Calu3 (cell line): ENCODE measurements around the gene ZCCHC13. TPM values are rescaled to one million over a fixed set of nuclear protein-coding genes. Genes with fewer than 3 reads are reported as not detected.

Source experiments
- BruUV-seq: library from RNA; stranded (reverse); fragments of 400-500 nt; replicated peaks from 2 replicates; lab custom pipeline; 2021; lab: Mats Ljungman, UMichigan
- CTCF ChIA-PET: fragments of 300-600 bp; sonication (Branson Sonifier 250); formaldehyde crosslinking; loops from one replicate; lab custom pipeline; 2022; ENCODE audit warnings: antibody characterized with exemption; lab: Charles Lee
- DNase-seq: peaks from one replicate; pipeline ENCODE4 v3.0.0; 2022
- H3K27ac Mint-ChIP-seq: one replicate; pipeline ENCODE4 v1.8.0; 2022; ENCODE audit warnings: mixed read lengths; ENCODE audit not compliant: unreplicated experiment
- H3K27me3 Mint-ChIP-seq: one replicate; pipeline ENCODE4 v1.8.0; 2022; ENCODE audit warnings: mixed read lengths; ENCODE audit not compliant: unreplicated experiment
- H3K36me3 Mint-ChIP-seq: one replicate; pipeline ENCODE4 v1.8.0; 2022; ENCODE audit warnings: mild to moderate bottlenecking, moderate library complexity, mixed read lengths; ENCODE audit not compliant: insufficient read depth, unreplicated experiment
- H3K4me1 Mint-ChIP-seq: one replicate; pipeline ENCODE4 v1.8.0; 2022; ENCODE audit warnings: mild to moderate bottlenecking, low read depth, mixed read lengths; ENCODE audit not compliant: unreplicated experiment
- H3K4me3 Mint-ChIP-seq: one replicate; pipeline ENCODE4 v1.8.0; 2022; ENCODE audit warnings: mild to moderate bottlenecking, low read depth, moderate library complexity, mixed read lengths; ENCODE audit not compliant: unreplicated experiment
- H3K9me3 Mint-ChIP-seq: one replicate; pipeline ENCODE4 v1.8.0; 2022; ENCODE audit warnings: low read depth, mixed read lengths; ENCODE audit not compliant: unreplicated experiment
- CTCF ChIP-seq: fragments of 200-600 bp; IDR thresholded peaks from one replicate; pipeline ENCODE4 v1.8.0; 2022; ENCODE audit warnings: antibody characterized with exemption; ENCODE audit not compliant: unreplicated experiment
- intact Hi-C: fragments of 100-400 bp; cut with micrococcal nuclease; formaldehyde crosslinking; loops from one replicate; pipeline ENCODE4 v1.10.0; 2022; ENCODE audit not compliant: unreplicated experiment
- total RNA-seq: library from RNA; stranded (reverse); gene quantifications from 2 replicates; pipeline ENCODE4 v1.2.3, GENCODE V29; 2022

The ZCCHC13 gene
- total RNA-seq, 1 experiment from 2014 or later = not detected

- no peaks in the 10 kb centered on the region for H3K4me1 Mint-ChIP-seq
- no peak overlapping the region for H3K4me3 Mint-ChIP-seq
- CTCF ChIA-PET = no interaction called here
- intact Hi-C loops = no loop called here
- TF ChIP-seq CTCF = no peak
- H3K9me3 Mint-ChIP-seq = no peaks in the 10 kb centered on the region
- DNase-seq = no peak
- no peak overlapping the region for H3K27ac Mint-ChIP-seq
- H3K27me3 Mint-ChIP-seq = no peaks in the 10 kb centered on the region
- BruUV-seq = no TSS peak
- peaks cover 20% of the 10 kb centered on the region for H3K36me3 Mint-ChIP-seq
Measured at GRCh38 chrX:74270393-74270792, 33.6 kb upstream of the ZCCHC13 start.

- no peak overlapping the region for H3K4me3 Mint-ChIP-seq
- intact Hi-C loops = no loop called here
- H3K27me3 Mint-ChIP-seq = no peaks in the 10 kb centered on the region
- no TSS peak for BruUV-seq
- no peaks in the 10 kb centered on the region for H3K4me1 Mint-ChIP-seq
- DNase-seq = no peak
- H3K27ac Mint-ChIP-seq = no peak overlapping the region
- CTCF ChIA-PET = no interaction called here
- H3K36me3 Mint-ChIP-seq = peaks cover 33% of the 10 kb centered on the region
- no peaks in the 10 kb centered on the region for H3K9me3 Mint-ChIP-seq
- no peak for TF ChIP-seq CTCF
Measured at GRCh38 chrX:74272230-74272629, 31.8 kb upstream of the ZCCHC13 start.

DNA sequence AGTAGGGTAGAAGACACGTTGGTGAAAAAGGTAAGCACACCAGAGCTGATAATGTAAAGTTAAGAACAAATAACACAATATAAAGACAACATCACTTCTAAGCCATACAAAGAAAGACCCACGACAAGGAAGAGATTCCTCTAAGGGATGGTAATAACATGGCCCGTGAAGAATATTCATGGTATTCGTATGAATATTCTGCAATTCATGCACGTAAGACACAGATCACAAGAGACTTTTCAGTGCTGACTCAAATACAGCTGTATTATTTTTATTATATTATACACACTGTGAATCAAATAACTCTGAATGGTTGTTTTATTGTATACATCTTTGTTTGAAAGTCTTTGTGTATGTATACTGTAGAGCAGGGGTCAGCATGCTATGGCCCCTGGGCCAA is 29.5 kb upstream of the ZCCHC13 start:
- no TSS peak for BruUV-seq
- H3K4me3 Mint-ChIP-seq = no peak overlapping the region
- H3K27ac Mint-ChIP-seq = no peak overlapping the region
- CTCF ChIA-PET = no interaction called here
- no peak for TF ChIP-seq CTCF
- intact Hi-C loops = no loop called here
- H3K4me1 Mint-ChIP-seq = no peaks in the 10 kb centered on the region
- H3K27me3 Mint-ChIP-seq = no peaks in the 10 kb centered on the region
- DNase-seq = no peak
- peaks cover 40% of the 10 kb centered on the region for H3K36me3 Mint-ChIP-seq
- H3K9me3 Mint-ChIP-seq = no peaks in the 10 kb centered on the region

GRCh38 chrX:74277320-74277719 is 26.7 kb upstream of the ZCCHC13 start:
- Mint-ChIP-seq H3K4me1 (no peaks in the 10 kb centered on the region), H3K27me3 (no peaks in the 10 kb centered on the region), H3K4me3 (no peak overlapping the region), H3K27ac (no peak overlapping the region), H3K36me3 (peaks cover 44% of the 10 kb centered on the region), H3K9me3 (no peaks in the 10 kb centered on the region)
- intact Hi-C loops = no loop called here
- no TSS peak for BruUV-seq
- CTCF ChIA-PET = no interaction called here
- TF ChIP-seq CTCF = no peak
- no peak for DNase-seq
